Measurements from ENCODE around the gene LPXN.
"Not testable (repeated sequence)": the region's sequence is repeated elsewhere in the genome, so short reads cannot be mapped to it uniquely, and the experiment has no call there.

The LPXN gene

GRCh38 chr11:58579192-58580129, 3.8 kb upstream of the LPXN start:
- Histone ChIP-seq H3K9me3 (ENCODE audit: control insufficient read depth, insufficient read depth, low read depth, low read length) (no peaks in the 10 kb centered on the region), H3K27ac (ENCODE audit: low read depth, low read length) (peak overlapping the region; percentile 96), H3K27me3 (ENCODE audit: control insufficient read depth, insufficient read depth, low read length) (no peaks in the 10 kb centered on the region), H3K4me1 (ENCODE audit: control insufficient read depth, insufficient read depth, low read length) (peaks cover 15% of the 10 kb centered on the region), H3K9ac (ENCODE audit: low read length) (peak overlapping the region; percentile 99), H3K36me3 (ENCODE audit: control insufficient read depth, insufficient read depth, low read length) (no peaks in the 10 kb centered on the region; the same call in 1 of the 2 replicates), H3K4me3 (ENCODE audit: low read depth, low read length) (peak overlapping the region; percentile 99)

- H3K9me3 ChIP-seq (ENCODE audit: control insufficient read depth, insufficient read depth, low read depth, low read length), result no peaks in the 10 kb centered on the region
- peaks cover 15% of the 10 kb centered on the region for H3K4me1 ChIP-seq (ENCODE audit: control insufficient read depth, insufficient read depth, low read length)
- H3K36me3 ChIP-seq (ENCODE audit: control insufficient read depth, insufficient read depth, low read length), result no peaks in the 10 kb centered on the region; the same call in 1 of the 2 replicates
- H3K27me3 ChIP-seq (ENCODE audit: control insufficient read depth, insufficient read depth, low read length), result no peaks in the 10 kb centered on the region
- H3K9ac ChIP-seq (ENCODE audit: low read length), result peak within 1 kb of the TSS; percentile 99
- H3K27ac ChIP-seq (ENCODE audit: low read depth, low read length), result peak within 1 kb of the TSS; percentile 98
- peak within 1 kb of the TSS; percentile 99 for H3K4me3 ChIP-seq (ENCODE audit: low read depth, low read length)
Measured at GRCh38 chr11:58578635-58579191, 3.1 kb upstream of the LPXN start, which contains the start of gene ZFP91. TSS of gene ZFP91 (plus strand) at chr11:58579063. CDS start at chr11:58579282, 219 bp downstream.

- Histone ChIP-seq H3K4me3 (ENCODE audit: low read depth, low read length) (peak overlapping the region; percentile 88), H3K27ac (ENCODE audit: low read depth, low read length) (peak overlapping the region; percentile 98), H3K27me3 (ENCODE audit: control insufficient read depth, insufficient read depth, low read length) (no peaks in the 10 kb centered on the region), H3K9ac (ENCODE audit: low read length) (peak overlapping the region; percentile 99), H3K36me3 (ENCODE audit: control insufficient read depth, insufficient read depth, low read length) (no peaks in the 10 kb centered on the region; the same call in 1 of the 2 replicates), H3K4me1 (ENCODE audit: control insufficient read depth, insufficient read depth, low read length) (peaks cover 15% of the 10 kb centered on the region), H3K9me3 (ENCODE audit: control insufficient read depth, insufficient read depth, low read depth, low read length) (no peaks in the 10 kb centered on the region)
Measured at GRCh38 chr11:58578136-58578634, 2.5 kb upstream of the LPXN start.

- H3K36me3 ChIP-seq (ENCODE audit: control insufficient read depth, insufficient read depth, low read length), result no peaks in the 10 kb centered on the region; the same call in 1 of the 2 replicates
- no peaks in the 10 kb centered on the region for H3K9me3 ChIP-seq (ENCODE audit: control insufficient read depth, insufficient read depth, low read depth, low read length)
- H3K4me3 ChIP-seq (ENCODE audit: low read depth, low read length), result peak overlapping the region; percentile 88
- H3K27ac ChIP-seq (ENCODE audit: low read depth, low read length), result peak overlapping the region; percentile 71
- peak overlapping the region; percentile 99 for H3K9ac ChIP-seq (ENCODE audit: low read length)
- H3K27me3 ChIP-seq (ENCODE audit: control insufficient read depth, insufficient read depth, low read length), result no peaks in the 10 kb centered on the region
- H3K4me1 ChIP-seq (ENCODE audit: control insufficient read depth, insufficient read depth, low read length), result peaks cover 15% of the 10 kb centered on the region
Measured at GRCh38 chr11:58577555-58578135, 2.0 kb upstream of the LPXN start.

- peak overlapping the region; percentile 88 for H3K4me3 ChIP-seq (ENCODE audit: low read depth, low read length)
- H3K4me1 ChIP-seq (ENCODE audit: control insufficient read depth, insufficient read depth, low read length), result peaks cover 14% of the 10 kb centered on the region
- H3K36me3 ChIP-seq (ENCODE audit: control insufficient read depth, insufficient read depth, low read length), result no peaks in the 10 kb centered on the region; the same call in 1 of the 2 replicates
- no peaks in the 10 kb centered on the region for H3K9me3 ChIP-seq (ENCODE audit: control insufficient read depth, insufficient read depth, low read depth, low read length)
- no peaks in the 10 kb centered on the region for H3K27me3 ChIP-seq (ENCODE audit: control insufficient read depth, insufficient read depth, low read length)
- peak overlapping the region; percentile 71; the same call in 1 of the 2 replicates for H3K27ac ChIP-seq (ENCODE audit: low read depth, low read length)
- H3K9ac ChIP-seq (ENCODE audit: low read length), result peak overlapping the region; percentile 99
Measured at GRCh38 chr11:58576887-58577471, 1.3 kb upstream of the LPXN start.

- no peak overlapping the region for H3K9ac ChIP-seq (ENCODE audit: low read length)
- H3K9me3 ChIP-seq (ENCODE audit: control insufficient read depth, insufficient read depth, low read depth, low read length), result no peaks in the 10 kb centered on the region
- H3K27ac ChIP-seq (ENCODE audit: low read depth, low read length), result no peak overlapping the region
- no peaks in the 10 kb centered on the region; the same call in 1 of the 2 replicates for H3K36me3 ChIP-seq (ENCODE audit: control insufficient read depth, insufficient read depth, low read length)
- no peaks in the 10 kb centered on the region for H3K4me1 ChIP-seq (ENCODE audit: control insufficient read depth, insufficient read depth, low read length)
- H3K4me3 ChIP-seq (ENCODE audit: low read depth, low read length), result no peak overlapping the region
- no peaks in the 10 kb centered on the region for H3K27me3 ChIP-seq (ENCODE audit: control insufficient read depth, insufficient read depth, low read length)
Measured at GRCh38 chr11:58574881-58575280, 775 bp downstream of the LPXN start.

GRCh38 chr11:58573451-58574104, 2.1 kb downstream of the LPXN start:
- Histone ChIP-seq H3K36me3 (ENCODE audit: control insufficient read depth, insufficient read depth, low read length) (no peaks in the 10 kb centered on the region), H3K4me1 (ENCODE audit: control insufficient read depth, insufficient read depth, low read length) (no peaks in the 10 kb centered on the region), H3K9me3 (ENCODE audit: control insufficient read depth, insufficient read depth, low read depth, low read length) (no peaks in the 10 kb centered on the region), H3K27ac (ENCODE audit: low read depth, low read length) (no peak overlapping the region), H3K27me3 (ENCODE audit: control insufficient read depth, insufficient read depth, low read length) (no peaks in the 10 kb centered on the region), H3K9ac (ENCODE audit: low read length) (no peak overlapping the region), H3K4me3 (ENCODE audit: low read depth, low read length) (no peak overlapping the region)

- H3K4me3 ChIP-seq (ENCODE audit: low read depth, low read length); H3K4me1 ChIP-seq (ENCODE audit: control insufficient read depth, insufficient read depth, low read length); H3K27me3 ChIP-seq (ENCODE audit: control insufficient read depth, insufficient read depth, low read length); H3K36me3 ChIP-seq (ENCODE audit: control insufficient read depth, insufficient read depth, low read length); H3K27ac ChIP-seq (ENCODE audit: low read depth, low read length); H3K9ac ChIP-seq (ENCODE audit: low read length); H3K9me3 ChIP-seq (ENCODE audit: control insufficient read depth, insufficient read depth, low read depth, low read length): not testable (repeated sequence)
Measured at GRCh38 chr11:58572906-58573305, 2.8 kb downstream of the LPXN start.

GRCh38 chr11:58567889-58568512, 7.7 kb downstream of the LPXN start:
- no peaks in the 10 kb centered on the region for H3K27me3 ChIP-seq (ENCODE audit: control insufficient read depth, insufficient read depth, low read length)
- H3K4me1 ChIP-seq (ENCODE audit: control insufficient read depth, insufficient read depth, low read length), result no peaks in the 10 kb centered on the region
- H3K9me3 ChIP-seq (ENCODE audit: control insufficient read depth, insufficient read depth, low read depth, low read length), result no peaks in the 10 kb centered on the region
- no peak overlapping the region for H3K9ac ChIP-seq (ENCODE audit: low read length)
- H3K4me3 ChIP-seq (ENCODE audit: low read depth, low read length), result no peak overlapping the region
- no peak overlapping the region for H3K27ac ChIP-seq (ENCODE audit: low read depth, low read length)
- no peaks in the 10 kb centered on the region for H3K36me3 ChIP-seq (ENCODE audit: control insufficient read depth, insufficient read depth, low read length)

GRCh38 chr11:58564231-58564630, 11.4 kb downstream of the LPXN start:
- Histone ChIP-seq H3K36me3 (ENCODE audit: control insufficient read depth, insufficient read depth, low read length) (no peaks in the 10 kb centered on the region), H3K4me3 (ENCODE audit: low read depth, low read length) (no peak overlapping the region), H3K9me3 (ENCODE audit: control insufficient read depth, insufficient read depth, low read depth, low read length) (no peaks in the 10 kb centered on the region), H3K27me3 (ENCODE audit: control insufficient read depth, insufficient read depth, low read length) (no peaks in the 10 kb centered on the region), H3K9ac (ENCODE audit: low read length) (no peak overlapping the region), H3K27ac (ENCODE audit: low read depth, low read length) (no peak overlapping the region), H3K4me1 (ENCODE audit: control insufficient read depth, insufficient read depth, low read length) (no peaks in the 10 kb centered on the region)
